ENCODE results near the gene HDAC4.

GRCh38 chr2:239300871-239301735 is 99.7 kb downstream of the HDAC4 start:
- TF ChIP-seq FOXM1 (IDR thresholded peaks at IDR 0.05; ENCODE audit: borderline replicate concordance, low read depth) (no peak), MAX (IDR thresholded peaks at IDR 0.05) (no peak)

Measured in Ishikawa (cell line).